ENCODE results near the gene KCNMB2. TPM values are rescaled to one million over a fixed set of nuclear protein-coding genes. Genes with fewer than 3 reads are reported as not detected.

The KCNMB2 gene
- total RNA-seq, 1 donor from 2014 or later = not detected

GRCh38 chr3:178870085-178870484, 333.8 kb downstream of the KCNMB2 start:
- ATAC-seq = no peak
- intact Hi-C loops (cut with DNase I) = no loop called here

GRCh38 chr3:178875157-178875556, 338.9 kb downstream of the KCNMB2 start:
- ATAC-seq = no peak
- intact Hi-C loops (cut with DNase I) = no loop called here

More at GRCh38 chr3:178870085-178870484, 333.8 kb downstream of the KCNMB2 start:
- no peak for DNase-seq (ENCODE audit: low spot score)

GRCh38 chr3:178875836-178876235, 339.6 kb downstream of the KCNMB2 start:
- intact Hi-C loops (cut with DNase I) = no loop called here
- no peak for ATAC-seq
- no peak for DNase-seq (ENCODE audit: low spot score)

More at GRCh38 chr3:178875157-178875556, 338.9 kb downstream of the KCNMB2 start:
- DNase-seq (ENCODE audit: low spot score) = no peak

GRCh38 chr3:178880274-178880673, 344.0 kb downstream of the KCNMB2 start:
- intact Hi-C loops (cut with DNase I) = no loop called here
- DNase-seq (ENCODE audit: low spot score) = no peak
- no peak for ATAC-seq
